ENCODE results near the gene APOA4. TPM values are rescaled to one million over a fixed set of nuclear protein-coding genes. Genes with fewer than 3 reads are reported as not detected.

APOA4 gene
- total RNA-seq, 4 donors from 2014 or later, result 0.26 to 0.40 TPM; not detected in 2

- H3K9me3 ChIP-seq, result no peaks in the 10 kb centered on the region
- no peaks in the 10 kb centered on the region for H3K27me3 ChIP-seq
- 42% methylated on average over 3 of the region's 3 CpGs for WGBS
- no peak overlapping the region for H3K27ac ChIP-seq (replicated peaks in 1 of 4)
- DNase-seq (ENCODE audit: extremely low spot score), result no peak
- peaks cover 51 to 100% (median 83%) of the 10 kb centered on the region in 4 donors for H3K36me3 ChIP-seq
- TF ChIP-seq POLR2A (IDR thresholded peaks at IDR 0.05; ENCODE audit: low read depth), result no peak
- no peak for TF ChIP-seq POLR2AphosphoS5 (IDR thresholded peaks at IDR 0.05)
- TF ChIP-seq, protein P1, sequence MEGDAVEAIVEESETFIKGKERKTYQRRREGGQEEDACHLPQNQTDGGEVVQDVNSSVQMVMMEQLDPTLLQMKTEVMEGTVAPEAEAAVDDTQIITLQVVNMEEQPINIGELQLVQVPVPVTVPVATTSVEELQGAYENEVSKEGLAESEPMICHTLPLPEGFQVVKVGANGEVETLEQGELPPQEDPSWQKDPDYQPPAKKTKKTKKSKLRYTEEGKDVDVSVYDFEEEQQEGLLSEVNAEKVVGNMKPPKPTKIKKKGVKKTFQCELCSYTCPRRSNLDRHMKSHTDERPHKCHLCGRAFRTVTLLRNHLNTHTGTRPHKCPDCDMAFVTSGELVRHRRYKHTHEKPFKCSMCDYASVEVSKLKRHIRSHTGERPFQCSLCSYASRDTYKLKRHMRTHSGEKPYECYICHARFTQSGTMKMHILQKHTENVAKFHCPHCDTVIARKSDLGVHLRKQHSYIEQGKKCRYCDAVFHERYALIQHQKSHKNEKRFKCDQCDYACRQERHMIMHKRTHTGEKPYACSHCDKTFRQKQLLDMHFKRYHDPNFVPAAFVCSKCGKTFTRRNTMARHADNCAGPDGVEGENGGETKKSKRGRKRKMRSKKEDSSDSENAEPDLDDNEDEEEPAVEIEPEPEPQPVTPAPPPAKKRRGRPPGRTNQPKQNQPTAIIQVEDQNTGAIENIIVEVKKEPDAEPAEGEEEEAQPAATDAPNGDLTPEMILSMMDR (IDR thresholded peaks at IDR 0.05), result no peak
- TF ChIP-seq EP300 (IDR thresholded peaks at IDR 0.05), result no peak
- intact Hi-C loops (cut with DNase I), result no loop called here
- no peak overlapping the region for H3K4me3 ChIP-seq
- H3K4me1 ChIP-seq, result peaks cover 0 to 33% (median 3%) of the 10 kb centered on the region in 4 donors
These were observed 45.0 kb upstream of the APOA4 start for GRCh38 chr11:116868066-116868465.

DNA sequence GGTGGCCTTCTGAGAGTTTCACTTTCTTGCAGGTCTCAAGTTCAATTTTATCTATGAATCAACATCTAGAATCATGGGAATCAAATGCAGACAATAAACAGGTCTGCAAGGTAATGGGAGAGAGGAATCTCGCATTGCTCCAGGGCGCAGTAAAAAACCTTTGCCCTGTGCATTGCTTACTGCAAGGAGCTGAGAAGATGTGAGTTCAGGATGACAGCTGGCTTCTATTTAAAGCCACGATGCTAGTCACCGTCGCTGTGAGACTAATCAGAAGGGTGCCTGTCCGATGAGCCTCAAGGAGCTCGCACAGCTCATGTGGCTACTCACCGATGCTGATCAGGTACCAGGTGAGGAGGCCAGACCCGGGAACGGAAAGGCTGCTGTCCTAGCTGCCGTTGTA lies 44.5 kb upstream of the APOA4 start:
- intact Hi-C loops (cut with DNase I), result no loop called here
- TF ChIP-seq POLR2A (IDR thresholded peaks at IDR 0.05; ENCODE audit: low read depth) (no peak), EP300 (IDR thresholded peaks at IDR 0.05) (no peak), POLR2AphosphoS5 (IDR thresholded peaks at IDR 0.05) (no peak)
- TF ChIP-seq, protein P1 (IDR thresholded peaks at IDR 0.05), result no peak
- peaks cover 46 to 100% (median 83%) of the 10 kb centered on the region in 4 donors for H3K36me3 ChIP-seq
- DNase-seq (ENCODE audit: extremely low spot score), result no peak
- H3K4me1 ChIP-seq, result peaks cover 0 to 29% (median 3%) of the 10 kb centered on the region in 4 donors
- WGBS, result 90% methylated on average over 11 of the region's 11 CpGs
- H3K4me3 ChIP-seq, result no peak overlapping the region
- no peaks in the 10 kb centered on the region for H3K9me3 ChIP-seq
- H3K27me3 ChIP-seq, result no peaks in the 10 kb centered on the region
- H3K27ac ChIP-seq (replicated peaks in 1 of 4), result no peak overlapping the region

- Histone ChIP-seq H3K27me3 (no peaks in the 10 kb centered on the region), H3K4me3 (no peak overlapping the region), H3K27ac (replicated peaks in 1 of 4) (no peak overlapping the region), H3K4me1 (peaks cover 0 to 29% (median 3%) of the 10 kb centered on the region in 4 donors), H3K9me3 (no peaks in the 10 kb centered on the region), H3K36me3 (peaks cover 49 to 100% (median 87%) of the 10 kb centered on the region in 4 donors)
- 93% methylated on average over 6 of the region's 6 CpGs for WGBS
- DNase-seq (ENCODE audit: extremely low spot score), result no peak
- intact Hi-C loops (cut with DNase I), result no loop called here
- TF ChIP-seq EP300 (IDR thresholded peaks at IDR 0.05) (no peak), POLR2A (IDR thresholded peaks at IDR 0.05; ENCODE audit: low read depth) (no peak), POLR2AphosphoS5 (IDR thresholded peaks at IDR 0.05) (no peak)
- TF ChIP-seq, protein P1 (IDR thresholded peaks at IDR 0.05), result no peak
These were observed 43.8 kb upstream of the APOA4 start for GRCh38 chr11:116866804-116867455.

DNA sequence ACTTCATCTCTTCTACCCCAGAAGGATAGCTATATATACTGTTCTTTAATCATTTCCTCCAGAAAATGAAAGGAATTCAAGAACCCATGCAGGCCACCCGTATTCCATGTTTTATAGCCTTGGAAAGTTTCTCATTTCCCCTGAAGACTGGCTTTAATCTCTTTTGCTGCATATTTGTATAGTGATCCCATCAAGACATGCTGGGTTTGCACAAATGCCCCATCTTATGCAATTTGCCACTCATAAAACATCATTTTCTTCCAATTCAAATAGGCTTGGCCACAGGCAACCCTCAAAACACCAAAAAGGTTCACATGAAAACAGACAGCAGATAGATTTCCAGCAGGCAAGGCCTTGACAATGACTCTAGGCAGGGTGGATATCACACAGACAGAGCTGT lies 42.6 kb upstream of the APOA4 start:
- Histone ChIP-seq H3K27ac (replicated peaks in 1 of 4) (no peak overlapping the region), H3K9me3 (no peaks in the 10 kb centered on the region), H3K4me3 (no peak overlapping the region), H3K27me3 (no peaks in the 10 kb centered on the region), H3K4me1 (peaks cover 0 to 19% (median 0%) of the 10 kb centered on the region in 4 donors), H3K36me3 (peaks cover 51 to 100% (median 92%) of the 10 kb centered on the region in 4 donors)
- 71% methylated on average over 1 of the region's 1 CpG for WGBS
- DNase-seq (ENCODE audit: extremely low spot score), result no peak
- intact Hi-C loops (cut with DNase I), result no loop called here
- TF ChIP-seq, protein P1 (IDR thresholded peaks at IDR 0.05), result no peak

- TF ChIP-seq, protein P1 (IDR thresholded peaks at IDR 0.05), result no peak
- TF ChIP-seq POLR2AphosphoS5 (IDR thresholded peaks at IDR 0.05) (no peak), POLR2A (IDR thresholded peaks at IDR 0.05; ENCODE audit: low read depth) (no peak), EP300 (IDR thresholded peaks at IDR 0.05) (no peak)
- intact Hi-C loops (cut with DNase I), result no loop called here
These were observed 41.4 kb upstream of the APOA4 start for GRCh38 chr11:116864531-116864930.

More at GRCh38 chr11:116864531-116864930, 41.4 kb upstream of the APOA4 start:
- Histone ChIP-seq H3K27ac (replicated peaks in 1 of 4) (no peak overlapping the region), H3K36me3 (peaks cover 49 to 100% (median 92%) of the 10 kb centered on the region in 4 donors), H3K9me3 (no peaks in the 10 kb centered on the region), H3K4me1 (peaks cover 0 to 10% (median 0%) of the 10 kb centered on the region in 4 donors), H3K4me3 (no peak overlapping the region), H3K27me3 (no peaks in the 10 kb centered on the region)
- DNase-seq (ENCODE audit: extremely low spot score), result no peak
- WGBS, result 85% methylated on average over 5 of the region's 5 CpGs
